C4-2B (cell line): ENCODE data around the gene SKAP2.

ENCODE experiments used
- ZFX ChIP-seq: fragments of 450-650 bp; IDR thresholded peaks from 2 replicates; pipeline ENCODE4 v1.6.1; 2017
- TF ChIP-seq, protein P1 (sequence below): fragments of 450-650 bp; conservative IDR thresholded peaks from 2 replicates; pipeline ENCODE4 v1.5.1; 2017; ENCODE audit warnings: mild to moderate bottlenecking

DNA sequence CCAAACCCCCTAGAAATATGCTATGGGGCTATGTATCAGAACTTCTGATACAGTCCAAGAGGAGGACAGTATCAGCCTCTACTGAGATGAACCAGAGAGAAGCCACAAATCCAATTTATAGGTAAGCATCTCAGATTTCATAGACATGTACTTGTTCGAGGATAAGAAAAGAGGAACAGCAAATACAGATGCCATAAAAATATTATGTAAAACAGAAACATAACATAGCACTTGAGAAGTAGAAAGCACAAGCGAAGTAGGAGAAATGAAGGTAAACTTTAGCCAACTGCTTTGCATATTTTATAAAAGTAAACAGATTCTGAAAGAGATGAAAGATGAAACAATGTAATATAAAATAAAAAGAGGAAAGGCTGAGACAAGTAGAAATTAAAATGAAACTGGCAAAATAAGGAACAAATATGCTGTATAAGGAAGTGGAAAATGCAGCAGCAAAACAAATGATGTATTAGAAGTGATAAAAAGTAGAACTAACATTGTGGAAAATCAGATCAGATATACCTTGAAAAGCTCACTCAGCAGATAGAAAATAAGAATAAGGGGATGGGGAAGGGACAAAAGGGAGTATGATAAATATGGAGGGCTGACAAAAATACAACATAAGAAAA lies 135.1 kb downstream of the SKAP2 start:
- TF ChIP-seq, protein P1, sequence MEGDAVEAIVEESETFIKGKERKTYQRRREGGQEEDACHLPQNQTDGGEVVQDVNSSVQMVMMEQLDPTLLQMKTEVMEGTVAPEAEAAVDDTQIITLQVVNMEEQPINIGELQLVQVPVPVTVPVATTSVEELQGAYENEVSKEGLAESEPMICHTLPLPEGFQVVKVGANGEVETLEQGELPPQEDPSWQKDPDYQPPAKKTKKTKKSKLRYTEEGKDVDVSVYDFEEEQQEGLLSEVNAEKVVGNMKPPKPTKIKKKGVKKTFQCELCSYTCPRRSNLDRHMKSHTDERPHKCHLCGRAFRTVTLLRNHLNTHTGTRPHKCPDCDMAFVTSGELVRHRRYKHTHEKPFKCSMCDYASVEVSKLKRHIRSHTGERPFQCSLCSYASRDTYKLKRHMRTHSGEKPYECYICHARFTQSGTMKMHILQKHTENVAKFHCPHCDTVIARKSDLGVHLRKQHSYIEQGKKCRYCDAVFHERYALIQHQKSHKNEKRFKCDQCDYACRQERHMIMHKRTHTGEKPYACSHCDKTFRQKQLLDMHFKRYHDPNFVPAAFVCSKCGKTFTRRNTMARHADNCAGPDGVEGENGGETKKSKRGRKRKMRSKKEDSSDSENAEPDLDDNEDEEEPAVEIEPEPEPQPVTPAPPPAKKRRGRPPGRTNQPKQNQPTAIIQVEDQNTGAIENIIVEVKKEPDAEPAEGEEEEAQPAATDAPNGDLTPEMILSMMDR: no peak
- no peak for TF ChIP-seq ZFX
